HCT116 (cell line): ENCODE data around the gene ZNF254. TPM values are rescaled to one million over a fixed set of nuclear protein-coding genes. Genes with fewer than 3 reads are reported as not detected.

Source experiments
- ATAC-seq: fragments of 200-7000 bp; cut with Tn5 transposase; 2 replicates; pipeline ENCODE4 v1.9.1; 2020; ENCODE audit warnings: mild to moderate bottlenecking, moderate library complexity
- BruUV-seq: library from RNA; stranded (reverse); fragments of 400-500 nt; replicated peaks from 2 replicates; lab custom pipeline; 2021; lab: Mats Ljungman, UMichigan
- CTCF ChIA-PET: fragments of 300-600 bp; sonication (Branson Sonifier 250); formaldehyde crosslinking; loops from one replicate; lab custom pipeline; 2021; ENCODE audit warnings: antibody characterized with exemption; lab: Charles Lee
- POLR2A ChIA-PET: fragments of 300-600, 350-600 bp; sonication (Branson Sonifier 250); formaldehyde crosslinking; loops from one replicate; lab custom pipeline; 2021; ENCODE audit warnings: antibody characterized with exemption; lab: Charles Lee
- RAD21 ChIA-PET, 2 experiments: fragments of 300-600 bp; sonication (Branson Sonifier 250); formaldehyde crosslinking; loops; one replicate each; lab custom pipeline; 2023; ENCODE audit warnings: low total read pairs in 2 of 2; ENCODE audit not compliant: uncharacterized antibody in 2 of 2, unreplicated experiment in 2 of 2, low non-redundant PET in 1 of 2; lab: Charles Lee
- DNase-seq: peaks from one replicate; pipeline ENCODE4 v3.0.0-alpha.2; 2010; ENCODE audit warnings: low read depth, low spot score
- H2AFZ ChIP-seq: fragments of 200-600 bp; shearing (Covaris generic), sonication (generic); 2 replicates; pipeline ENCODE4 v1.6.1; 2017; ENCODE audit warnings: low read depth, mixed run types, mixed read lengths, antibody characterized with exemption, low read length; ENCODE audit not compliant: poor library complexity, severe bottlenecking
- H3K27ac ChIP-seq: 2 replicates; pipeline ENCODE4 v1.5.1; 2012; ENCODE audit warnings: low read depth, low read length
- H3K27me3 ChIP-seq: fragments of 200-600 bp; sonication (generic); 2 replicates; pipeline ENCODE4 v1.6.1; 2016; ENCODE audit warnings: mixed run types, low read length, mixed read lengths; ENCODE audit not compliant: insufficient read depth
- H3K36me3 ChIP-seq, 2 experiments: fragments of 200-500 bp in 1 of 2; fragments of 200-600 bp in 1 of 2; sonication (Bioruptor generic) in 1 of 2; sonication (generic) in 1 of 2; 2 replicates each; pipeline versions ENCODE4 v1.5.1 to v1.6.1; 2014 to 2016; ENCODE audit warnings: low read length in 2 of 2, inconsistent platforms in 1 of 2, mixed read lengths in 1 of 2, mixed run types in 1 of 2; ENCODE audit not compliant: insufficient read depth in 2 of 2, control insufficient read depth in 1 of 2
- H3K4me1 ChIP-seq, 2 experiments: fragments of 200-600 bp in 1 of 2; sonication (generic) in 1 of 2; 2 replicates each; pipeline versions ENCODE4 v1.5.1 to v1.6.1; 2012 to 2017; ENCODE audit warnings: low read length in 2 of 2, inconsistent platforms in 1 of 2, mild to moderate bottlenecking in 1 of 2, mixed read lengths in 1 of 2, mixed run types in 1 of 2, moderate library complexity in 1 of 2; ENCODE audit not compliant: insufficient read depth in 2 of 2, control insufficient read depth in 1 of 2
- H3K4me2 ChIP-seq: fragments of 200-600 bp; sonication (generic); 2 replicates; pipeline ENCODE4 v1.6.1; 2017; ENCODE audit warnings: mixed run types, low read length, mixed read lengths
- H3K4me3 ChIP-seq, 2 experiments: fragments of 200-600 bp in 1 of 2; sonication (generic) in 1 of 2; replicated peaks in 1 of 2; 2 replicates each; pipeline ENCODE4 v1.5.1; 2011 to 2016; ENCODE audit warnings: low read length in 2 of 2, control low read depth in 1 of 2, low read depth in 1 of 2, mild to moderate bottlenecking in 1 of 2, mixed read lengths in 1 of 2, mixed run types in 1 of 2
- H3K79me2 ChIP-seq: fragments of 200-600 bp; sonication (generic); 2 replicates; pipeline ENCODE4 v1.6.1; 2017; ENCODE audit warnings: mild to moderate bottlenecking, mixed run types, low read length, moderate library complexity, mixed read lengths; ENCODE audit not compliant: insufficient read depth
- H3K9ac ChIP-seq: fragments of 200-600 bp; sonication (generic); 2 replicates; pipeline ENCODE4 v1.6.1; 2016; ENCODE audit warnings: low read length, mixed read lengths
- H3K9me2 ChIP-seq: fragments of 200-600 bp; sonication (generic), shearing (Covaris generic); 2 replicates; pipeline ENCODE4 v1.6.1; 2017; ENCODE audit warnings: mixed run types, mild to moderate bottlenecking, moderate library complexity; ENCODE audit not compliant: insufficient read depth
- H3K9me3 ChIP-seq, 2 experiments: fragments of 200-500 bp in 1 of 2; fragments of 200-600 bp in 1 of 2; sonication (Bioruptor generic) in 1 of 2; sonication (generic) in 1 of 2; 2 replicates each; pipeline ENCODE4 v1.6.1; 2014 to 2017; ENCODE audit warnings: low read length in 2 of 2, mixed read lengths in 2 of 2, inconsistent platforms in 1 of 2, low read depth in 1 of 2, mild to moderate bottlenecking in 1 of 2, mixed run types in 1 of 2, moderate library complexity in 1 of 2; ENCODE audit not compliant: control insufficient read depth in 1 of 2, insufficient read depth in 1 of 2
- H4K20me1 ChIP-seq: fragments of 200-600 bp; sonication (generic), shearing (Covaris generic); 2 replicates; pipeline ENCODE4 v1.6.1; 2017; ENCODE audit warnings: mixed run types, mild to moderate bottlenecking, moderate library complexity; ENCODE audit not compliant: insufficient read depth
- EZH2 ChIP-seq: fragments of 200-600 bp; sonication (generic); IDR thresholded peaks from 2 replicates; pipeline ENCODE4 v1.6.1; 2017; ENCODE audit warnings: antibody characterized with exemption, mixed run types
- EZH2phosphoT487 ChIP-seq: fragments of 200-600 bp; IDR thresholded peaks from 2 replicates; pipeline ENCODE4 v1.6.1; 2018; ENCODE audit warnings: antibody characterized with exemption, borderline replicate concordance
- JUND ChIP-seq: IDR thresholded peaks from 2 replicates; pipeline ENCODE4 v1.6.1; 2012
- POLR2AphosphoS5 ChIP-seq: IDR thresholded peaks from 2 replicates; pipeline ENCODE4 v1.6.1; 2011; ENCODE audit warnings: mild to moderate bottlenecking, low read depth, low read length, moderate library complexity
- RAD21 ChIP-seq: IDR thresholded peaks from 2 replicates; pipeline ENCODE4 v1.6.1; 2012; ENCODE audit warnings: low read depth, mild to moderate bottlenecking
- SP1 ChIP-seq: IDR thresholded peaks from 2 replicates; pipeline ENCODE4 v1.6.1; 2012; ENCODE audit warnings: low read depth
- SRF ChIP-seq: IDR thresholded peaks from 2 replicates; pipeline ENCODE4 v1.6.1; 2012; ENCODE audit warnings: low read depth
- TCF7L2 ChIP-seq: IDR thresholded peaks from 2 replicates; pipeline ENCODE4 v1.7.0; 2011; ENCODE audit warnings: borderline replicate concordance, inconsistent platforms; ENCODE audit not compliant: insufficient read depth, insufficient read length; ENCODE audit errors: extremely low read depth
- intact Hi-C: fragments of 100-400 bp; cut with micrococcal nuclease; formaldehyde crosslinking; loops from 2 replicates; pipeline ENCODE4 v1.10.0; 2022
- total RNA-seq: library from RNA; stranded (reverse); gene quantifications from one replicate; pipeline ENCODE4 v1.2.1, GENCODE V29; 2021; ENCODE audit not compliant: unreplicated experiment
- TF ChIP-seq, protein P1 (sequence below): IDR thresholded peaks from 2 replicates; pipeline ENCODE4 v1.6.1; 2012; ENCODE audit warnings: low read depth
- TF ChIP-seq, protein P2 (sequence below): IDR thresholded peaks from 2 replicates; pipeline ENCODE4 v1.6.1; 2011; ENCODE audit warnings: mild to moderate bottlenecking, low read length, moderate library complexity; ENCODE audit not compliant: insufficient replicate concordance; ENCODE audit errors: extremely low read depth
- TF ChIP-seq, protein P3 (sequence below): IDR thresholded peaks from 2 replicates; pipeline ENCODE4 v1.6.1; 2012

The ZNF254 gene
- total RNA-seq, 1 experiment from 2014 or later, result 2.5 TPM

DNA sequence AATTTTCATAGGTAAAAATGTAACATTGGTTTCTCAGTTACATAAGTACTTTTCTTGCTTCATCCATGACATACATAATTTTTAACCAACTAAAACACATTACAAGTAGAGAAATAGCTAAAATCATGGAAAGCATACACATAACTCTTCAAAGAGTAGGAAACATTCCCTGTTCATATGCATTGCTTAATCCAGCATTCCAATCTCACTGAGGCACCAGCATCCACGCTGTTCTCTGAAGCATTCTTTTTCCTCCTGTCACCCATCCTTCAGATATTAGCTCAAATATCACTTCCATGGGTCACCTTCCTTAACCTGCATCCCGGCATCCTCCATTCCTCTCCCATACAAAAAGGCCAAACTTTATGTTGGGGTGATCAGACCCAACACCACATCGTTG, 79.1 kb downstream of the ZNF254 start:
- H3K27ac ChIP-seq, result no peak overlapping the region
- H3K27me3 ChIP-seq, result no peaks in the 10 kb centered on the region
- H3K79me2 ChIP-seq, result no peaks in the 10 kb centered on the region
- H3K36me3 ChIP-seq, result no peaks in the 10 kb centered on the region
- intact Hi-C loops, result no loop called here
- H3K4me2 ChIP-seq, result no peak overlapping the region
- H3K4me3 ChIP-seq, result no peak overlapping the region
- no peak overlapping the region for H2AFZ ChIP-seq
- ChIA-PET RAD21 (no interaction called here), POLR2A (no interaction called here), CTCF (no interaction called here)
- TF ChIP-seq SP1 (no peak), EZH2 (no peak), SRF (no peak), TCF7L2 (no peak), JUND (no peak), RAD21 (no peak), POLR2AphosphoS5 (no peak), EZH2phosphoT487 (no peak)
- TF ChIP-seq, protein P1, sequence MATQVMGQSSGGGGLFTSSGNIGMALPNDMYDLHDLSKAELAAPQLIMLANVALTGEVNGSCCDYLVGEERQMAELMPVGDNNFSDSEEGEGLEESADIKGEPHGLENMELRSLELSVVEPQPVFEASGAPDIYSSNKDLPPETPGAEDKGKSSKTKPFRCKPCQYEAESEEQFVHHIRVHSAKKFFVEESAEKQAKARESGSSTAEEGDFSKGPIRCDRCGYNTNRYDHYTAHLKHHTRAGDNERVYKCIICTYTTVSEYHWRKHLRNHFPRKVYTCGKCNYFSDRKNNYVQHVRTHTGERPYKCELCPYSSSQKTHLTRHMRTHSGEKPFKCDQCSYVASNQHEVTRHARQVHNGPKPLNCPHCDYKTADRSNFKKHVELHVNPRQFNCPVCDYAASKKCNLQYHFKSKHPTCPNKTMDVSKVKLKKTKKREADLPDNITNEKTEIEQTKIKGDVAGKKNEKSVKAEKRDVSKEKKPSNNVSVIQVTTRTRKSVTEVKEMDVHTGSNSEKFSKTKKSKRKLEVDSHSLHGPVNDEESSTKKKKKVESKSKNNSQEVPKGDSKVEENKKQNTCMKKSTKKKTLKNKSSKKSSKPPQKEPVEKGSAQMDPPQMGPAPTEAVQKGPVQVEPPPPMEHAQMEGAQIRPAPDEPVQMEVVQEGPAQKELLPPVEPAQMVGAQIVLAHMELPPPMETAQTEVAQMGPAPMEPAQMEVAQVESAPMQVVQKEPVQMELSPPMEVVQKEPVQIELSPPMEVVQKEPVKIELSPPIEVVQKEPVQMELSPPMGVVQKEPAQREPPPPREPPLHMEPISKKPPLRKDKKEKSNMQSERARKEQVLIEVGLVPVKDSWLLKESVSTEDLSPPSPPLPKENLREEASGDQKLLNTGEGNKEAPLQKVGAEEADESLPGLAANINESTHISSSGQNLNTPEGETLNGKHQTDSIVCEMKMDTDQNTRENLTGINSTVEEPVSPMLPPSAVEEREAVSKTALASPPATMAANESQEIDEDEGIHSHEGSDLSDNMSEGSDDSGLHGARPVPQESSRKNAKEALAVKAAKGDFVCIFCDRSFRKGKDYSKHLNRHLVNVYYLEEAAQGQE, result no peak
- TF ChIP-seq, protein P2, sequence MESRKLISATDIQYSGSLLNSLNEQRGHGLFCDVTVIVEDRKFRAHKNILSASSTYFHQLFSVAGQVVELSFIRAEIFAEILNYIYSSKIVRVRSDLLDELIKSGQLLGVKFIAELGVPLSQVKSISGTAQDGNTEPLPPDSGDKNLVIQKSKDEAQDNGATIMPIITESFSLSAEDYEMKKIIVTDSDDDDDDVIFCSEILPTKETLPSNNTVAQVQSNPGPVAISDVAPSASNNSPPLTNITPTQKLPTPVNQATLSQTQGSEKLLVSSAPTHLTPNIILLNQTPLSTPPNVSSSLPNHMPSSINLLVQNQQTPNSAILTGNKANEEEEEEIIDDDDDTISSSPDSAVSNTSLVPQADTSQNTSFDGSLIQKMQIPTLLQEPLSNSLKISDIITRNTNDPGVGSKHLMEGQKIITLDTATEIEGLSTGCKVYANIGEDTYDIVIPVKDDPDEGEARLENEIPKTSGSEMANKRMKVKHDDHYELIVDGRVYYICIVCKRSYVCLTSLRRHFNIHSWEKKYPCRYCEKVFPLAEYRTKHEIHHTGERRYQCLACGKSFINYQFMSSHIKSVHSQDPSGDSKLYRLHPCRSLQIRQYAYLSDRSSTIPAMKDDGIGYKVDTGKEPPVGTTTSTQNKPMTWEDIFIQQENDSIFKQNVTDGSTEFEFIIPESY, result no peak
- TF ChIP-seq, protein P3, sequence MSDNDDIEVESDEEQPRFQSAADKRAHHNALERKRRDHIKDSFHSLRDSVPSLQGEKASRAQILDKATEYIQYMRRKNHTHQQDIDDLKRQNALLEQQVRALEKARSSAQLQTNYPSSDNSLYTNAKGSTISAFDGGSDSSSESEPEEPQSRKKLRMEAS, result no peak
- no peak overlapping the region for H3K9ac ChIP-seq
- H3K4me1 ChIP-seq, result no peaks in the 10 kb centered on the region
- ATAC-seq (no peak), DNase-seq (no peak)
- no peaks in the 10 kb centered on the region for H4K20me1 ChIP-seq
- H3K9me3 ChIP-seq, result peaks cover 7 to 24% of the 10 kb centered on the region in 2 experiments; a peak in 2 of 4 replicates
- no peaks in the 10 kb centered on the region for H3K9me2 ChIP-seq
- BruUV-seq, result no TSS peak
